A549 (cell line): ENCODE measurements around the gene ATP10A. TPM values are rescaled to one million over a fixed set of nuclear protein-coding genes. Genes with fewer than 3 reads are reported as not detected.
A peak's percentile ranks its signal among the peaks of the same experiment; 100 is the strongest.

Experiments
- ATAC-seq, 2 experiments: fragments of 200-7000 bp in 1 of 2; fragments of >200 bp in 1 of 2; cut with Nextera tagmentation in 1 of 2; cut with Tn5 transposase in 1 of 2; 3 replicates each; pipeline versions ENCODE4 v1.8.0 to v1.9.1; 2018 to 2020; ENCODE audit warnings: mild to moderate bottlenecking in 1 of 2, moderate library complexity in 1 of 2
- CTCF ChIA-PET: fragments of 300-600 bp; sonication (Branson Sonifier 250); formaldehyde crosslinking; extraction: SDS; loops from one replicate; lab custom pipeline; 2021; ENCODE audit warnings: antibody characterized with exemption, inconsistent platforms; lab: Yijun Ruan, JAX
- POLR2A ChIA-PET: fragments of 350-600 bp; formaldehyde crosslinking; extraction: SDS; loops from one replicate; lab custom pipeline; 2021; ENCODE audit warnings: antibody characterized with exemption, inconsistent platforms; lab: Yijun Ruan, JAX
- DNase-seq, 2 experiments: peaks; one replicate each; pipeline versions ENCODE4 v3.0.0 to v3.0.0-alpha.2; 2011 to 2016; ENCODE audit warnings: low read depth in 1 of 2, low spot score in 1 of 2
- FAIRE-seq: peaks from 2 replicates; lab custom pipeline; 2011; peaks lifted over from hg19 to GRCh38; lab: Jason Lieb, UNC
- H3K27ac ChIP-seq, 2 experiments: fragments of >200 bp; sonication (Bioruptor Twin); formaldehyde crosslinking; 3 replicates each; pipeline ENCODE4 v1.5.1; 2016 to 2017
- H3K4me1 ChIP-seq: fragments of >200 bp; sonication (Bioruptor Twin); formaldehyde crosslinking; 3 replicates; pipeline ENCODE4 v1.6.1; 2016
- H3K4me2 ChIP-seq: fragments of >200 bp; sonication (Bioruptor Twin); formaldehyde crosslinking; 3 replicates; pipeline ENCODE4 v1.6.1; 2016
- H3K4me3 ChIP-seq: fragments of >200 bp; sonication (Bioruptor Twin); formaldehyde crosslinking; 3 replicates; pipeline ENCODE4 v1.5.1; 2016
- H3K9me3 ChIP-seq: fragments of >200 bp; sonication (Bioruptor Twin); formaldehyde crosslinking; 3 replicates; pipeline ENCODE4 v1.6.1; 2016
- CBX8 ChIP-seq: fragments of 200-600 bp; sonication (generic); IDR thresholded peaks from 2 replicates; pipeline ENCODE4 v1.6.1; 2016
- CEBPB ChIP-seq, 2 experiments: fragments of >200 bp in 1 of 2; sonication (Bioruptor Twin) in 1 of 2; formaldehyde crosslinking in 1 of 2; IDR thresholded peaks; 2 replicates each; pipeline ENCODE4 v1.6.1; 2012 to 2016
- ESRRA ChIP-seq: fragments of 150-350 bp; IDR thresholded peaks from 2 replicates; pipeline ENCODE4 v1.6.1; 2014; ENCODE audit warnings: mild to moderate bottlenecking, low read length, borderline replicate concordance
- FOXS1 ChIP-seq: fragments of 250-450 bp; sonication (Bioruptor Pico); IDR thresholded peaks from 2 replicates; pipeline ENCODE4 v1.5.0; 2020; ENCODE audit warnings: mild to moderate bottlenecking, moderate library complexity
- HDAC2 ChIP-seq: fragments of 200-600 bp; sonication (generic); IDR thresholded peaks from 2 replicates; pipeline ENCODE4 v1.6.1; 2016
- HOXB5 ChIP-seq: fragments of 250-450 bp; sonication (Bioruptor Pico); IDR thresholded peaks from 2 replicates; pipeline ENCODE4 v1.5.0; 2020; ENCODE audit warnings: mild to moderate bottlenecking, moderate library complexity
- KDM1A ChIP-seq: fragments of 200-600 bp; sonication (generic); IDR thresholded peaks from 2 replicates; pipeline ENCODE4 v1.6.1; 2016; ENCODE audit warnings: low read depth, mild to moderate bottlenecking
- MAFK ChIP-seq: fragments of 450-650 bp; IDR thresholded peaks from 2 replicates; pipeline ENCODE4 v1.6.1; 2014; ENCODE audit not compliant: partially characterized antibody
- MYC ChIP-seq: IDR thresholded peaks from 2 replicates; pipeline ENCODE4 v1.6.1; 2012; ENCODE audit warnings: mild to moderate bottlenecking, inconsistent platforms, low read length, improper control_type of control experiment, borderline replicate concordance
- NPAS2 ChIP-seq: fragments of 250-450 bp; sonication (Bioruptor Pico); IDR thresholded peaks from 2 replicates; pipeline ENCODE4 v1.8.0; 2022; ENCODE audit warnings: mild to moderate bottlenecking, moderate library complexity, borderline replicate concordance
- PHF8 ChIP-seq: fragments of 200-600 bp; sonication (generic); IDR thresholded peaks from 2 replicates; pipeline ENCODE4 v1.6.1; 2016; ENCODE audit warnings: low read depth, mild to moderate bottlenecking, antibody characterized with exemption, moderate library complexity, borderline replicate concordance
- RAD21 ChIP-seq, 2 experiments: fragments of >200 bp in 1 of 2; sonication (Bioruptor Twin) in 1 of 2; formaldehyde crosslinking in 1 of 2; IDR thresholded peaks in 1 of 2; conservative IDR thresholded peaks in 1 of 2; 2 replicates in 1 of 2; 3 replicates in 1 of 2; pipeline ENCODE4 v1.6.1; 2012 to 2018; ENCODE audit warnings: inconsistent platforms in 1 of 2
- RCOR1 ChIP-seq: fragments of 150-350 bp; IDR thresholded peaks from 2 replicates; pipeline ENCODE4 v1.6.1; 2014; ENCODE audit warnings: antibody characterized with exemption, low read length, low read depth
- RFX5 ChIP-seq: fragments of 450-650 bp; IDR thresholded peaks from 2 replicates; pipeline ENCODE4 v1.7.1; 2014; ENCODE audit warnings: antibody characterized with exemption, mild to moderate bottlenecking, moderate library complexity
- RNF2 ChIP-seq: fragments of 200-600 bp; sonication (generic); IDR thresholded peaks from 2 replicates; pipeline ENCODE4 v1.6.1; 2016; ENCODE audit warnings: low read depth, mild to moderate bottlenecking, antibody characterized with exemption, moderate library complexity, borderline replicate concordance
- ZC3H11A ChIP-seq: fragments of 450-650 bp; IDR thresholded peaks from 2 replicates; pipeline ENCODE4 v1.6.1; 2014; ENCODE audit warnings: antibody characterized with exemption, mild to moderate bottlenecking
- ZSCAN20 ChIP-seq: fragments of 250-450 bp; sonication (Bioruptor Pico); IDR thresholded peaks from 2 replicates; pipeline ENCODE4 v1.8.0; 2022; ENCODE audit warnings: mild to moderate bottlenecking, moderate library complexity
- WGBS: methylation state at CpG from one replicate; pipeline ENCODE4 v1.1.6; 2017; ENCODE audit errors: missing lambda C conversion rate; 5-methylcytosine and 5-hydroxymethylcytosine counted together
- polyA plus RNA-seq, 4 experiments: library from polyadenylated mRNA; depleted of rRNA in 3 of 4; stranded (reverse); fragments of >200 nt; fragmentation: RNase III in 1 of 4; extraction: RNeasy Plus Mini Kit Qiagen cat#74134 plus additional on column Dnase treatment in 1 of 4; gene quantifications; 2 replicates in 3 of 4; 3 replicates in 1 of 4; pipeline ENCODE4 v1.2.3, GENCODE V29; 2011 to 2017
- TF ChIP-seq, protein P1 (sequence below): IDR thresholded peaks from 2 replicates; pipeline ENCODE4 v1.6.1; 2012; ENCODE audit warnings: low read depth, borderline replicate concordance
- TF ChIP-seq, protein P2 (sequence below): fragments of >200 bp; sonication (Bioruptor Twin); formaldehyde crosslinking; IDR thresholded peaks from 3 replicates; pipeline ENCODE4 v1.5.1; 2016
- TF ChIP-seq, protein P3 (sequence below): IDR thresholded peaks from 2 replicates; pipeline ENCODE4 v1.6.1; 2012
- TF ChIP-seq, protein P4 (sequence below): fragments of >200 bp; sonication (Bioruptor Twin); formaldehyde crosslinking; IDR thresholded peaks from 2 replicates; pipeline ENCODE4 v1.6.1; 2016

ATP10A gene
- polyA plus RNA-seq, 2 of the 4 experiments (the other 2 are of a cell fraction): 5.9 to 7.6 TPM

DNA sequence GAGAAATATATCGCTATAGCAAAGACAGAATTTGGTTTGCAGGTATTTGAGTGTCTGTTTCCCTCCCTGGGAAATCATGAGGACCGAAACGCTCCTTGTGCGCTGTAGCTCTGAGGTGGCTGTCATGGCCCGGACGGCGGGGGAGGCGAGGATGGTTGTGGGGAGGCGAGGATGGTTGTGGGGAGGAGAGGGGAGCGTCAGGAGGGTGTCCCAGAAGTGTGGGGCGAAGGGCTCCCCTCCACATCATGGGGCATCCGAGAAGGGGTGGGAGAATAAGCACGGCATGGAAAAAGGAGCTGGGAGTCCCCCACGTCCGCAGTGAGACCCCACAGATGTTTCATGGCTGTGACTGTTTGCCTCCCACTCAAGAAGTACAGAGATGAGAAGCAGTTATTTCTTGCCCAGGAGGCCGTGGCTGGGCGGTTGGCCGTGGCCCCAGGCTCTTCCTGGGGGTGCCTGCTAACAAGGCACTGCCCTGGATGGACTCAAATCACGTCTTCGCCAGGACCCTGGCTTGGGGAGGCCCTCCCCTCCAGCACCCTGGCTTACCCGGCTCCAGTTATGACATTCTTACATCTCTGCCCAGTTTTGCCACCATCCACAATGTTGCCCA, 947 bp upstream of the ATP10A start:
- no peak for ATAC-seq
- Histone ChIP-seq H3K27ac (peak overlapping the region; percentile 79 to 96), H3K4me1 (peaks cover 35% of the 10 kb centered on the region), H3K4me3 (peak overlapping the region; percentile 70), H3K4me2 (peak overlapping the region; percentile 78), H3K9me3 (no peaks in the 10 kb centered on the region)
- CTCF ChIA-PET: interaction anchor here (3.5 kb wide), 1 partner anchor 70 kb away, joined by 15 read pairs; no protein-coding TSS in a partner anchor
- no peak for FAIRE-seq
- WGBS: 94% methylated on average over 18 of the region's 21 CpGs
- TF ChIP-seq, protein P1, sequence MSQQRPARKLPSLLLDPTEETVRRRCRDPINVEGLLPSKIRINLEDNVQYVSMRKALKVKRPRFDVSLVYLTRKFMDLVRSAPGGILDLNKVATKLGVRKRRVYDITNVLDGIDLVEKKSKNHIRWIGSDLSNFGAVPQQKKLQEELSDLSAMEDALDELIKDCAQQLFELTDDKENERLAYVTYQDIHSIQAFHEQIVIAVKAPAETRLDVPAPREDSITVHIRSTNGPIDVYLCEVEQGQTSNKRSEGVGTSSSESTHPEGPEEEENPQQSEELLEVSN: no peak
- TF ChIP-seq RNF2: no peak
- TF ChIP-seq MYC: no peak
- TF ChIP-seq RAD21 (conservative IDR thresholded peaks at IDR 0.05 in 1 of 2, IDR thresholded peaks at IDR 0.05 in 1 of 2): no peak
- TF ChIP-seq FOXS1: no peak
- no peak for TF ChIP-seq ESRRA
- TF ChIP-seq KDM1A: no peak
- TF ChIP-seq, protein P2, sequence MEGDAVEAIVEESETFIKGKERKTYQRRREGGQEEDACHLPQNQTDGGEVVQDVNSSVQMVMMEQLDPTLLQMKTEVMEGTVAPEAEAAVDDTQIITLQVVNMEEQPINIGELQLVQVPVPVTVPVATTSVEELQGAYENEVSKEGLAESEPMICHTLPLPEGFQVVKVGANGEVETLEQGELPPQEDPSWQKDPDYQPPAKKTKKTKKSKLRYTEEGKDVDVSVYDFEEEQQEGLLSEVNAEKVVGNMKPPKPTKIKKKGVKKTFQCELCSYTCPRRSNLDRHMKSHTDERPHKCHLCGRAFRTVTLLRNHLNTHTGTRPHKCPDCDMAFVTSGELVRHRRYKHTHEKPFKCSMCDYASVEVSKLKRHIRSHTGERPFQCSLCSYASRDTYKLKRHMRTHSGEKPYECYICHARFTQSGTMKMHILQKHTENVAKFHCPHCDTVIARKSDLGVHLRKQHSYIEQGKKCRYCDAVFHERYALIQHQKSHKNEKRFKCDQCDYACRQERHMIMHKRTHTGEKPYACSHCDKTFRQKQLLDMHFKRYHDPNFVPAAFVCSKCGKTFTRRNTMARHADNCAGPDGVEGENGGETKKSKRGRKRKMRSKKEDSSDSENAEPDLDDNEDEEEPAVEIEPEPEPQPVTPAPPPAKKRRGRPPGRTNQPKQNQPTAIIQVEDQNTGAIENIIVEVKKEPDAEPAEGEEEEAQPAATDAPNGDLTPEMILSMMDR: no peak
- no peak for TF ChIP-seq PHF8
- TF ChIP-seq CEBPB (IDR thresholded peaks at IDR 0.05): no peak
- POLR2A ChIA-PET: no interaction called here
- no peak for DNase-seq

DNA sequence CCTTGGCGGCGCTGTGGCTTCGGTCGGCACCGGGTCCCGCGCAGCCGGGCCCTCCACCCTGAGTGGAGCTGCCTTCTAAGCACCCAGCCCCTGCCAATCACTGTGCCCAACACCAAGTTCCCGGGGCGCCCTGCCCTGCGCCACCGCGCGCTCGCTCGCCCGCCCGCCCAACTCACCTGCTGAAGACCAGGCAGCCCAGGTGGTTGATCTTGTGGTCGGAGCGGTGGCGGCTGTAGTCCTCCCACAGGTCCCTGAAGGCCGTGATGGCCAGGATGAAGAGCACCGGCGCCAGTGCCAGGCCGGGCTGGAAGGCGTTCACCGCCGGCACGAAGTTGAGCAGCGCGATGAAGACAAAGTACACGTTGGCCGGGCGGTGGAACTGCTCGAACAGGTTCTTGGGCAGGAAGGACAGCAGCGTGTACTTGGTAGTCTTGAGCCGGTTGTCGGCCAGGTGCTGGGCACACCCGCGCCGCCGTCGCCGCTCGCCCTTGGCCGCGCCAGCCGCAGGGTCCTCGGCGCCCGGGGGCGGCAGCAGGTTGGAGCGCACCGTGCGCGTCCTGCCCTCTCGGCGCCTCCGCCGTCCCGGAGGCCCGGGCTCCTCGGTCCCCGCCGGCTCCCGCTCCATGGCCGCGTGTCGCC, 536 bp downstream of the ATP10A start:
- no peak for FAIRE-seq

More for the DNA sequence above, 536 bp downstream of the ATP10A start:
- ChIA-PET CTCF (interaction anchor here (0.9 to 3.5 kb wide), 2 partner anchors 21 to 71 kb away, joined by 3 to 15 read pairs; no protein-coding TSS in a partner anchor), POLR2A (interaction anchor here (0.8 to 1.0 kb wide), 2 partner anchors 15 to 71 kb away, joined by 3 to 5 read pairs; no protein-coding TSS in a partner anchor)
- peak overlapping the region; percentile 78 for H3K4me2 ChIP-seq
- DNase-seq: peak in 1 of 2 experiments; percentile 53
- TF ChIP-seq ZSCAN20 (no peak), CBX8 (no peak), HDAC2 (peak; percentile 64; the same call in 1 of the 2 replicates), ZC3H11A (no peak), RCOR1 (no peak), RFX5 (no peak), HOXB5 (CRISPR knock-in tag) (no peak), RAD21 (conservative IDR thresholded peaks at IDR 0.05 in 1 of 2, IDR thresholded peaks at IDR 0.05 in 1 of 2) (no peak; a peak in 1 of 5 replicates), NPAS2 (CRISPR knock-in tag) (no peak), MAFK (no peak), PHF8 (0 out of 2 replicates have a peak, but pooled peaks have one; percentile 21), ESRRA (no peak)
- TF ChIP-seq, protein P2: 0 out of 3 replicates have a peak, but pooled peaks have one; percentile 3
- TF ChIP-seq, protein P3, sequence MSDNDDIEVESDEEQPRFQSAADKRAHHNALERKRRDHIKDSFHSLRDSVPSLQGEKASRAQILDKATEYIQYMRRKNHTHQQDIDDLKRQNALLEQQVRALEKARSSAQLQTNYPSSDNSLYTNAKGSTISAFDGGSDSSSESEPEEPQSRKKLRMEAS: 0 out of 2 replicates have a peak, but pooled peaks have one; percentile 15
- TF ChIP-seq, protein P4, sequence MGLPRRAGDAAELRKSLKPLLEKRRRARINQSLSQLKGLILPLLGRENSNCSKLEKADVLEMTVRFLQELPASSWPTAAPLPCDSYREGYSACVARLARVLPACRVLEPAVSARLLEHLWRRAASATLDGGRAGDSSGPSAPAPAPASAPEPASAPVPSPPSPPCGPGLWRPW: no peak
- ATAC-seq: peak; percentile 76 to 77
- H3K4me3 ChIP-seq: peak overlapping the region; percentile 70
- 5% methylated on average over 4 of the region's 69 CpGs for WGBS
- H3K4me1 ChIP-seq: peaks cover 44% of the 10 kb centered on the region
- H3K9me3 ChIP-seq: no peaks in the 10 kb centered on the region
- peak overlapping the region; percentile 79 to 96 for H3K27ac ChIP-seq
